B cell (primary cell): ENCODE data around the gene ANKRD9.

Experiments used
- CTCF ChIP-seq: fragments of 200-600 bp; IDR thresholded peaks from one replicate; pipeline ENCODE4 v1.8.0; 2022; ENCODE audit warnings: antibody characterized with exemption, mild to moderate bottlenecking
- EZH2 ChIP-seq: IDR thresholded peaks from 2 replicates; pipeline ENCODE4 v1.6.1; 2012; ENCODE audit warnings: borderline replicate concordance, low read depth, mild to moderate bottlenecking, moderate library complexity, low read length; ENCODE audit not compliant: insufficient read depth, poor library complexity, severe bottlenecking

- TF ChIP-seq CTCF (no peak), EZH2 (no peak)
Observed at GRCh38 chr14:102530828-102531478, 21.4 kb upstream of the ANKRD9 start.
